ENCODE measurements around the gene AGPAT2.

AGPAT2 gene

GRCh38 chr9:136667940-136668760 lies 19.1 kb downstream of the AGPAT2 start:
- DNase-seq (ENCODE audit: low read depth), result no peak
- H3K4me3 ChIP-seq (ENCODE audit: low read length), result no peak overlapping the region
- no peak for TF ChIP-seq CTCF (conservative IDR thresholded peaks at IDR 0.05; ENCODE audit: low read depth, low read length)

GRCh38 chr9:136667214-136667939 lies 19.9 kb downstream of the AGPAT2 start:
- no peak for TF ChIP-seq CTCF (conservative IDR thresholded peaks at IDR 0.05; ENCODE audit: low read depth, low read length)
- DNase-seq (ENCODE audit: low read depth), result no peak
- H3K4me3 ChIP-seq (ENCODE audit: low read length), result no peak overlapping the region

GRCh38 chr9:136666372-136667213 lies 20.7 kb downstream of the AGPAT2 start:
- no peak overlapping the region for H3K4me3 ChIP-seq (ENCODE audit: low read length)
- no peak for DNase-seq (ENCODE audit: low read depth)
- TF ChIP-seq CTCF (conservative IDR thresholded peaks at IDR 0.05; ENCODE audit: low read depth, low read length), result no peak

- DNase-seq (ENCODE audit: low read depth), result no peak
- no peak for TF ChIP-seq CTCF (conservative IDR thresholded peaks at IDR 0.05; ENCODE audit: low read depth, low read length)
These were observed 21.4 kb downstream of the AGPAT2 start for GRCh38 chr9:136665704-136666371.

GRCh38 chr9:136665111-136665703 lies 22.1 kb downstream of the AGPAT2 start:
- TF ChIP-seq CTCF (conservative IDR thresholded peaks at IDR 0.05; ENCODE audit: low read depth, low read length), result no peak
- peak overlapping the region; percentile 25 for H3K4me3 ChIP-seq (ENCODE audit: low read length)
- no peak for DNase-seq (ENCODE audit: low read depth)

More at GRCh38 chr9:136665704-136666371, 21.4 kb downstream of the AGPAT2 start:
- no peak overlapping the region for H3K4me3 ChIP-seq (ENCODE audit: low read length)

All from retinal pigment epithelial cell (primary cell).